ENCODE results near the gene TSEN2.
"Not testable (repeated sequence)": the region's sequence is repeated elsewhere in the genome, so short reads cannot be mapped to it uniquely, and the experiment has no call there.

The TSEN2 gene

GRCh38 chr3:12472796-12473195 lies 11.5 kb upstream of the TSEN2 start:
- no peak for DNase-seq

GRCh38 chr3:12473511-12473910 lies 10.8 kb upstream of the TSEN2 start:
- peak; percentile 82 for DNase-seq

- no peak for DNase-seq
Observed at GRCh38 chr3:12476238-12476897, 7.9 kb upstream of the TSEN2 start.

- DNase-seq = no peak
Observed at GRCh38 chr3:12477256-12477655, 7.0 kb upstream of the TSEN2 start.

GRCh38 chr3:12478326-12478725 lies 6.0 kb upstream of the TSEN2 start:
- no peak for DNase-seq

GRCh38 chr3:12479198-12479597 lies 5.1 kb upstream of the TSEN2 start:
- DNase-seq = not testable (repeated sequence)

GRCh38 chr3:12479919-12480427 lies 4.3 kb upstream of the TSEN2 start:
- DNase-seq = peak; percentile 77

- no peak for DNase-seq
Observed at GRCh38 chr3:12483410-12483809, 870 bp upstream of the TSEN2 start.

GRCh38 chr3:12483872-12484197 lies 445 bp upstream of the TSEN2 start:
- no peak for DNase-seq

GRCh38 chr3:12484983-12485327 lies 675 bp downstream of the TSEN2 start:
- DNase-seq = no peak

- DNase-seq = no peak
Observed at GRCh38 chr3:12486001-12486400, 1.7 kb downstream of the TSEN2 start.

GRCh38 chr3:12486916-12487315 lies 2.6 kb downstream of the TSEN2 start:
- DNase-seq = no peak

- DNase-seq = no peak
Observed at GRCh38 chr3:12487336-12487735, 3.1 kb downstream of the TSEN2 start.

GRCh38 chr3:12487786-12488185 lies 3.5 kb downstream of the TSEN2 start:
- DNase-seq = no peak

- DNase-seq = no peak
Observed at GRCh38 chr3:12489368-12489767, 5.1 kb downstream of the TSEN2 start.

- DNase-seq = no peak
Observed at GRCh38 chr3:12489832-12490231, 5.6 kb downstream of the TSEN2 start.

- no peak for DNase-seq
Observed at GRCh38 chr3:12490547-12490946, 6.3 kb downstream of the TSEN2 start.

GRCh38 chr3:12495749-12496452 lies 11.6 kb downstream of the TSEN2 start:
- no peak for DNase-seq

GRCh38 chr3:12496453-12496761 lies 12.1 kb downstream of the TSEN2 start:
- DNase-seq = no peak

GRCh38 chr3:12499474-12499873 lies 15.2 kb downstream of the TSEN2 start:
- DNase-seq = no peak

- no peak for DNase-seq
Observed at GRCh38 chr3:12501360-12502020, 17.2 kb downstream of the TSEN2 start.

- DNase-seq = no peak
Observed at GRCh38 chr3:12503126-12503957, 19.1 kb downstream of the TSEN2 start.

- DNase-seq = no peak
Observed at GRCh38 chr3:12506201-12506709, 22.0 kb downstream of the TSEN2 start.

All from activated CD4-positive, alpha-beta T cell treated with anti-CD3 and anti-CD28 coated beads, Interleukin-2, amount 50 U/mL, for 16 hours (primary cell).